Measurements from ENCODE around the gene MAGEB2. TPM values are rescaled to one million over a fixed set of nuclear protein-coding genes. Genes with fewer than 3 reads are reported as not detected.

Gene MAGEB2
- total and polyA plus RNA-seq, 2 donors: 0.05 TPM; not detected in 1

DNA sequence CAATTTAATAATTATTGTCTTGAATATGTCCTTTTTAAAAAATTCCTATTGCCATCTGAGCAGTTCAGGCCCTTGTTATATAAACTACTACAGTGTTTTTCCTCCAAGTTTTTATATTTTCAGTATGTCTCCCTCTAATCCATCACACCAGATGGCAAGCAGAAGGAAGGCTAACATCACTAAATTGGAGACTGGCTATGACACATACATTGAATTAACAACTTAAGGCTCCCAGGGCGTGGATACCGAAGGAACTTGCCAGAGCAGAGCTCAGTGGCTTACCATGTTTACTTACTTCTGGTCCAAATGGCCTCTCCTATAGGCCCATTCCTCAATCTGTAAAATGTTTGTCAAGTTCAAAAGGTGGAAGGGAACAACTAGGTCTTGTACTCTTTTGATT lies 44.6 kb downstream of the MAGEB2 start:
- Histone ChIP-seq H3K36me3 (ENCODE audit: control insufficient read depth in 2 of 2, insufficient read depth in 2 of 2, low read length in 1 of 2) (no peaks in the 10 kb centered on the region), H3K9me3 (ENCODE audit: control insufficient read depth in 2 of 2, insufficient read depth in 1 of 2, low read length in 1 of 2) (no peaks in the 10 kb centered on the region), H3K4me3 (ENCODE audit: low read length in 2 of 2) (no peak overlapping the region), H3K27me3 (ENCODE audit: control insufficient read depth in 2 of 2, insufficient read depth in 1 of 2, low read length in 1 of 2) (no peaks in the 10 kb centered on the region), H3K27ac (ENCODE audit: low read depth in 1 of 2, low read length in 1 of 2) (no peak overlapping the region), H3K4me1 (ENCODE audit: control insufficient read depth in 2 of 2, insufficient read depth in 2 of 2, low read length in 2 of 2) (no peaks in the 10 kb centered on the region)
- 92% methylated on average over 2 of the region's 2 CpGs for WGBS
- DNase-seq (ENCODE audit: low read depth in 6 of 9, low spot score in 9 of 9): no peak

DNA sequence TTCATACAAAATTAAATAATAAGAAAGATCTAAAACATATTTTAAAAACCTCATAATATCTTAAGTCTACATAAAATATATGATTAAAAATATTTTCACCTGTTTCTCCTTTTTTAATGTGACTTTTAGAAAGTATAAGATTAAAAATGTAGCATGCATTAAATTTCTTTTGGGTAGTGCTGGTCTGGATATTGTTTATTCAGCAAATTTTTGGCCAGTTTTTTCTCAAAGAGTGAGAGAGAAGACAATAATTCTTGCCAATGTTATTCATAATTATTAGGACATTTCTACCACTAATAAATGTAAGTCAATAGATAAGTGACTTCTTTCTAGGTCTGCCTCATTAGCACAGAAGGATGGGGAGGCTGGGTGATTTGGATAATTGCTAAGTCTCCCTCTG lies 45.6 kb downstream of the MAGEB2 start:
- H3K4me1 ChIP-seq (ENCODE audit: control insufficient read depth in 2 of 2, insufficient read depth in 2 of 2, low read length in 2 of 2): no peaks in the 10 kb centered on the region
- no peak overlapping the region for H3K27ac ChIP-seq (ENCODE audit: low read depth in 1 of 2, low read length in 1 of 2)
- H3K9me3 ChIP-seq (ENCODE audit: control insufficient read depth in 2 of 2, insufficient read depth in 1 of 2, low read length in 1 of 2): no peaks in the 10 kb centered on the region
- DNase-seq (ENCODE audit: low read depth in 6 of 9, low spot score in 9 of 9): no peak
- no peak overlapping the region for H3K4me3 ChIP-seq (ENCODE audit: low read length in 2 of 2)
- H3K27me3 ChIP-seq (ENCODE audit: control insufficient read depth in 2 of 2, insufficient read depth in 1 of 2, low read length in 1 of 2): no peaks in the 10 kb centered on the region
- no peaks in the 10 kb centered on the region for H3K36me3 ChIP-seq (ENCODE audit: control insufficient read depth in 2 of 2, insufficient read depth in 2 of 2, low read length in 1 of 2)

DNA sequence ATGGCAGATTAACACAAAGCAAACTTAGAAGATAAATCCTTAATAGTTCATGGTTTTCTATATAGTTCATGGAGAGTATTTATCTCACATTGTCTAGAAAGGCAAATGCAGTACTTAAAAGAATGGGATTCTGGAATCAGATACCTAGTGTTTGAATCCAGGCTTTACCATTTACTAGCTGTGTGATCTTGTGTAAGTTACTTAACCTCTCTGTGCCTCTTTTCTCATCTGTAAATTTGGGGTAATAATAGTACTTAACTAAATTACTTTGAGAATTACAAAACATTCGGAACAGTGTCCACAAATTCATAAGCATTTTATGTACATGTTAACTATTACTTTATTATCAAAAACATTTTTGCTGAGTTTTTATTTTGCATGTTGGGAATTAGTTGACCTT lies 47.4 kb downstream of the MAGEB2 start:
- Histone ChIP-seq H3K4me1 (ENCODE audit: control insufficient read depth in 2 of 2, insufficient read depth in 2 of 2, low read length in 2 of 2) (no peaks in the 10 kb centered on the region), H3K4me3 (ENCODE audit: low read length in 2 of 2) (no peak overlapping the region), H3K9me3 (ENCODE audit: control insufficient read depth in 2 of 2, insufficient read depth in 1 of 2, low read length in 1 of 2) (no peaks in the 10 kb centered on the region), H3K27me3 (ENCODE audit: control insufficient read depth in 2 of 2, insufficient read depth in 1 of 2, low read length in 1 of 2) (no peaks in the 10 kb centered on the region), H3K36me3 (ENCODE audit: control insufficient read depth in 2 of 2, insufficient read depth in 2 of 2, low read length in 1 of 2) (no peaks in the 10 kb centered on the region), H3K27ac (ENCODE audit: low read depth in 1 of 2, low read length in 1 of 2) (no peak overlapping the region)
- WGBS: 96% methylated on average over 1 of the region's 1 CpG
- no peak for DNase-seq (ENCODE audit: low read depth in 6 of 9, low spot score in 9 of 9)

Other genes with a start within 250 kb of the MAGEB2 start
- not detected for gene MAGEB3, start 15.1 kb downstream of the MAGEB2 start, total RNA-seq
- gene MAGEB3, start 15.1 kb downstream of the MAGEB2 start, polyA plus RNA-seq: 0.02 TPM
- gene MAGEB4, start 26.4 kb downstream of the MAGEB2 start, total RNA-seq: 0.14 TPM
- 0.23 TPM for gene MAGEB4, start 26.4 kb downstream of the MAGEB2 start, polyA plus RNA-seq
- 0.05 TPM for gene MAGEB1, start 31.6 kb downstream of the MAGEB2 start, total RNA-seq
- not detected for gene MAGEB1, start 31.6 kb downstream of the MAGEB2 start, polyA plus RNA-seq
- gene NR0B1, start 93.8 kb downstream of the MAGEB2 start, total RNA-seq: 0.38 TPM
- 0.16 TPM for gene NR0B1, start 93.8 kb downstream of the MAGEB2 start, polyA plus RNA-seq